ENCODE data around the gene HSD3B1. TPM values are rescaled to one million over a fixed set of nuclear protein-coding genes. Genes with fewer than 3 reads are reported as not detected.

The HSD3B1 gene
- total RNA-seq, 1 experiment from 2014 or later, result not detected

GRCh38 chr1:119564548-119564947 lies 57.5 kb downstream of the HSD3B1 start:
- no peaks in the 10 kb centered on the region for H3K9me3 ChIP-seq (ENCODE audit: low read length)
- no peak overlapping the region for H3K4me3 ChIP-seq (ENCODE audit: low read length)
- no peaks in the 10 kb centered on the region for H3K79me2 ChIP-seq (ENCODE audit: low read length)
- H2AFZ ChIP-seq (ENCODE audit: low read length), result no peak overlapping the region
- no peaks in the 10 kb centered on the region for H3K36me3 ChIP-seq (ENCODE audit: insufficient read depth, low read length)
- no peaks in the 10 kb centered on the region for H3K4me1 ChIP-seq (ENCODE audit: low read length)
- no peak for DNase-seq
- H3K27me3 ChIP-seq (ENCODE audit: low read length), result no peaks in the 10 kb centered on the region
- H3K9ac ChIP-seq (ENCODE audit: low read length), result no peak overlapping the region
- no peak overlapping the region for H3K27ac ChIP-seq (ENCODE audit: low read length)
- no peaks in the 10 kb centered on the region for H4K20me1 ChIP-seq (ENCODE audit: insufficient read depth, low read depth, low read length)
- H3K4me2 ChIP-seq (ENCODE audit: low read depth, low read length, poor library complexity, severe bottlenecking), result no peak overlapping the region
- H3K9me2 ChIP-seq (replicated peaks; ENCODE audit: insufficient read depth, low read length), result no peaks in the 10 kb centered on the region

Other genes starting within 250 kb of the HSD3B1 start
- not detected in 2 replicates for gene HAO2, start 138.4 kb upstream of the HSD3B1 start, total RNA-seq (2014; rRNA removed; shearing (Covaris generic); ENCODE audit: low replicate concordance)
- not detected in 2 replicates for gene HSD3B2, start 92.1 kb upstream of the HSD3B1 start, total RNA-seq (2014; rRNA removed; shearing (Covaris generic); ENCODE audit: low replicate concordance)
- gene ZNF697, start 141.1 kb downstream of the HSD3B1 start, total RNA-seq (2014; rRNA removed; shearing (Covaris generic); ENCODE audit: low replicate concordance), result not detected in 2 replicates
- gene PHGDH, start 204.7 kb downstream of the HSD3B1 start, total RNA-seq (2014; rRNA removed; shearing (Covaris generic); ENCODE audit: low replicate concordance), result 16.3 and 20.5 TPM in 2 replicates